ENCODE data around the gene WEE2.

GRCh38 chr7:141676618-141677017 is 31.5 kb upstream of the WEE2 start:
- TF ChIP-seq POLR2AphosphoS5 (IDR thresholded peaks at IDR 0.05; ENCODE audit: insufficient read depth in 1 of 2, low read depth in 1 of 2) (no peak), POLR2A (IDR thresholded peaks at IDR 0.05) (no peak)
- TF ChIP-seq, protein P1, sequence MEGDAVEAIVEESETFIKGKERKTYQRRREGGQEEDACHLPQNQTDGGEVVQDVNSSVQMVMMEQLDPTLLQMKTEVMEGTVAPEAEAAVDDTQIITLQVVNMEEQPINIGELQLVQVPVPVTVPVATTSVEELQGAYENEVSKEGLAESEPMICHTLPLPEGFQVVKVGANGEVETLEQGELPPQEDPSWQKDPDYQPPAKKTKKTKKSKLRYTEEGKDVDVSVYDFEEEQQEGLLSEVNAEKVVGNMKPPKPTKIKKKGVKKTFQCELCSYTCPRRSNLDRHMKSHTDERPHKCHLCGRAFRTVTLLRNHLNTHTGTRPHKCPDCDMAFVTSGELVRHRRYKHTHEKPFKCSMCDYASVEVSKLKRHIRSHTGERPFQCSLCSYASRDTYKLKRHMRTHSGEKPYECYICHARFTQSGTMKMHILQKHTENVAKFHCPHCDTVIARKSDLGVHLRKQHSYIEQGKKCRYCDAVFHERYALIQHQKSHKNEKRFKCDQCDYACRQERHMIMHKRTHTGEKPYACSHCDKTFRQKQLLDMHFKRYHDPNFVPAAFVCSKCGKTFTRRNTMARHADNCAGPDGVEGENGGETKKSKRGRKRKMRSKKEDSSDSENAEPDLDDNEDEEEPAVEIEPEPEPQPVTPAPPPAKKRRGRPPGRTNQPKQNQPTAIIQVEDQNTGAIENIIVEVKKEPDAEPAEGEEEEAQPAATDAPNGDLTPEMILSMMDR (IDR thresholded peaks at IDR 0.05) = no peak
